T-helper 1 cell (primary cell): Measurements from ENCODE around the gene MUC5AC.

Source experiments
- DNase-seq, 5 donors: peaks; one replicate each; pipeline ENCODE4 v3.0.0-alpha.2; 2012 to 2020

MUC5AC gene

GRCh38 chr11:1228101-1228821 lies 70.5 kb downstream of the MUC5AC start:
- peak in 2 of 5 donors; percentile 2 to 9 for DNase-seq

DNA sequence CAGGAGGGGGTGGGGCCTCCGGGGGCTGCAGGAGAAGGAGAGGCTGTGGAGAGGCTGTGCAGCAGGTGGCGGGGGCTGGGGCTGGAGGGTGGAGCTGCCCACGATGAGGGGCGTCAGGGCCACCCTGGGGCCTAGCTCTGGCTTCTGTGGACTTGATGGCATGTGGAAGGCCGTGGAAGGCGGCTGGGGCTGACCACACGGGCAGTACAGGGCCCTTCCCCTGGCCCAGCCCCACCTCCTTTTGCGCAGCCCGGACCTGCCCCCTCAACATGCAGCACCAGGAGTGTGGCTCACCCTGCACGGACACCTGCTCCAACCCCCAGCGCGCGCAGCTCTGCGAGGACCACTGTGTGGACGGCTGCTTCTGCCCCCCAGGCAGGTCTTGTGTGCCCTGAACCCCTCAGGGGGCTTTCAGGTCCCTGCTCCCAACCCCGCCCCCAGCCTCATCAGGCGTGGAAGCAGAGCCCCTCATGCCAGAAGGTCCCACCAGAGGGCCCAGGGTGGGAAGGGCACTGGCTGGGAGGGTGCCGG lies 71.2 kb downstream of the MUC5AC start:
- peak in 2 of 5 donors; percentile 1 to 9 for DNase-seq

- DNase-seq, result peak in 1 of 5 donors; percentile 9
Observed at GRCh38 chr11:1229471-1230120, 71.8 kb downstream of the MUC5AC start.

GRCh38 chr11:1230121-1230455 lies 72.3 kb downstream of the MUC5AC start:
- peak in 1 of 5 donors; percentile 2 for DNase-seq

DNA sequence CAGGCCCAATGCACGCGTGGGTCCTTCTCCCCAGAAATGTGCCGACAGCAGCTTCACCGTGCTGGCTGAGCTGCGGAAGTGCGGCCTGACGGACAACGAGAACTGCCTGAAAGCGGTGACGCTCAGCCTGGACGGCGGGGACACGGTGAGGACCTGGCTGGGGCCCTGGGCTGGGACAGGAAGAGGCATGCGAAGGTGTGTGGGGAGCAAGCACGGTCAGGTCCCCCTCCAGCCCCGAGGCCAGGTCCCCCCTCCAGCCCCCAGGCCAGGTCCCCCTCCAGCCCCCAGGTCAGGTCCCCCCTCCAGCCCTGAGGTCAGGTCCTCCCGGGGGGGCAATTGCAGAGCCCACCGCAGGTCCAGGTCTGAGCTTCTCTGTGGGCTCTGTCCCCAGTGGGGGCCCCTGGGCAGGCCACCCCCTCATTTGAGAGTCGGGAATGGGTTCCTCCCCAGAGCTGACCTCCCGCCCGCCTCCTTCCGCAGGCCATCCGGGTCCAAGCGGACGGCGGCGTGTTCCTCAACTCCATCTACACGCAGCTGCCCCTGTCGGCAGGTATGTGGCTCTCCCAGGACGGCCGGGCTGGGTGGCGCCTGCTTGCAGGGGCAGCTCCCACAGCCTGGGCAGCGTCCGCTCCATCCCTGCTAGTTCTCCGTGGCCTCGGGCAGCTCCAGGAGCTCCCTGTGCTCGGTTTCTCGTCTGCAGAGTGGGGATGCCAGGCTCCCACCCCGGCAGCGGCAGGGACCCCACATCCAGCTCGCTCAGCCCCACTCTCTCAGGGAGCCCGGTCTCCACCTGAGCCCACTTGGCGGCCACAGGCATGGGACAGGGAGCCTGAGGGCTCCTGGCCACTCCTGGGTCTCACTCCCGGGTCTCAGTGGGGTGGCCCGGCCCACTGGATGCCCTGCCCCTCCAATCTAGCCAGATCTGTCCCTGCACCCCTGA lies 73.0 kb downstream of the MUC5AC start:
- DNase-seq, result peak in 1 of 5 donors; percentile 12

- DNase-seq, result peak in 2 of 5 donors; percentile 1 to 13
Observed at GRCh38 chr11:1231396-1232020, 73.8 kb downstream of the MUC5AC start.

DNA sequence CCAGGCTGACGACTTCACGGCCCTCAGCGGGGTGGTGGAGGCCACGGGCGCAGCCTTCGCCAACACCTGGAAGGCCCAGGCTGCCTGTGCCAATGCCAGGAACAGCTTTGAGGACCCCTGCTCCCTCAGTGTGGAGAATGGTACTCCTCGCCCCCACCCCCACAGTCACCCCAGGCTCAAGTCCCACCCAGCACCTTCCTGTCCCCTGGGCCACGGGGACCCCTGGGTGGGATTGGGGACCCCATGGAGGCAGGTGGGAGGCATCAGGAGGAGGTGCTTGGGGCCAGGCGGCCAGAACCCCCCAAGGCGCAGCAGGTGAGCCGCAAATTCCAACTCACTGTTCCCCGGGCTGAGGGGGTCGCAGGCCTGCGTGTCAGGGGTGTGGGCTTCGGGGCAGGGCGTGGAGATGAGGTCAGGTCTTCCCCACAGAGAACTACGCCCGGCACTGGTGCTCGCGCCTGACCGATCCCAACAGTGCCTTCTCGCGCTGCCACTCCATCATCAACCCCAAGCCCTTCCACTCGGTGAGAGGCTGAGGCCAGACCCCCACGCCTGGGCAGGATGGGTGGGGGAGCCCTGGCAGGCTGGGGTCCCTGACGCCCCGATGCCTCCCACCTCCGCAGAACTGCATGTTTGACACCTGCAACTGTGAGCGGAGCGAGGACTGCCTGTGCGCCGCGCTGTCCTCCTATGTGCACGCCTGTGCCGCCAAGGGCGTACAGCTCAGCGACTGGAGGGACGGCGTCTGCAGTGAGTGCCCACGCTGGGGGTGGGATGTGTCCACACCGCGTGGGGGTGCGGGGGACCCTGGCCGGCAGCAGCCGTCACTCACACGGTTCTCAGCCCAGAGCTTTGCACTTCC lies 74.5 kb downstream of the MUC5AC start:
- DNase-seq, result peak in 2 of 5 donors; percentile 0 to 11

DNA sequence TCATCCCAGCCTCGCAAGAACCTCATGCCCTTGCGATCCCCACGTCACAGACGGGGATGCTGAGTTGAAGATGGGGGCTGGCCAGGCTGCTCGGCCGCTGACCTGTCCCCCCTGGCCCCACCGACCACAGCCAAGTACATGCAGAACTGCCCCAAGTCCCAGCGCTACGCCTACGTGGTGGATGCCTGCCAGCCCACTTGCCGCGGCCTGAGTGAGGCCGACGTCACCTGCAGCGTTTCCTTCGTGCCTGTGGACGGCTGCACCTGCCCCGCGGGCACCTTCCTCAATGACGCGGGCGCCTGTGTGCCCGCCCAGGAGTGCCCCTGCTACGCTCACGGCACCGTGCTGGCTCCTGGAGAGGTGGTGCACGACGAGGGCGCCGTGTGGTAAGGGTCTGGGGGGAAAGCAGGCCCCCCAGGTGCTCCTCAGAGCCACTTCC lies 75.1 kb downstream of the MUC5AC start:
- peak in 1 of 5 donors; percentile 5 for DNase-seq

- peak in 1 of 5 donors; percentile 7 for DNase-seq
Observed at GRCh38 chr11:1233351-1234053, 75.7 kb downstream of the MUC5AC start.

GRCh38 chr11:1234054-1234720 lies 76.4 kb downstream of the MUC5AC start:
- peak in 2 of 5 donors; percentile 1 to 7 for DNase-seq

DNA sequence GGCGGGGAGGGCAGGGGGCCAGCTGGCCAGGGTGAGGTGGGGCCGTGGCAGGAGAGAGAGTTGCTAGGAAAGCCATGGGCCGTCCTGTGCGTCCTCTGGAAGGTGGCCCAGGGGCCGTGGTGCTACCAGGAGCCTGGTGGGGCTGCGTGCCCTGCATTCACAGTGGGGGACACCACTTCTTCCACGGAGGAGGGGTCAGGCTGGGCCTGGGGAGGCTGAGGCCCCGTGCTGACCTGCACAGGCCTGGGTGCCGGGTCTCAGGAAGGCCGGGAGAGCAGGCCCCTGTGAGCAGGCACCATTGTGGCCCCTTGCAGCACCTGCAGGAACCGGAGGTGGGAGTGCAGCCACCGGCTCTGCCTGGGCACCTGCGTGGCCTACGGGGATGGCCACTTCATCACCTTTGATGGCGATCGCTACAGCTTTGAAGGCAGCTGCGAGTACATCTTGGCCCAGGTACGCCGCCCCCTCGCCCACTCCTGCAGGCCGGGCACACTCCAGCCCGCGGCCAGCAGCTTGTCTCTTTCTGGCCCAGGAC lies 77.1 kb downstream of the MUC5AC start:
- peak in 2 of 5 donors; percentile 1 to 6 for DNase-seq

DNA sequence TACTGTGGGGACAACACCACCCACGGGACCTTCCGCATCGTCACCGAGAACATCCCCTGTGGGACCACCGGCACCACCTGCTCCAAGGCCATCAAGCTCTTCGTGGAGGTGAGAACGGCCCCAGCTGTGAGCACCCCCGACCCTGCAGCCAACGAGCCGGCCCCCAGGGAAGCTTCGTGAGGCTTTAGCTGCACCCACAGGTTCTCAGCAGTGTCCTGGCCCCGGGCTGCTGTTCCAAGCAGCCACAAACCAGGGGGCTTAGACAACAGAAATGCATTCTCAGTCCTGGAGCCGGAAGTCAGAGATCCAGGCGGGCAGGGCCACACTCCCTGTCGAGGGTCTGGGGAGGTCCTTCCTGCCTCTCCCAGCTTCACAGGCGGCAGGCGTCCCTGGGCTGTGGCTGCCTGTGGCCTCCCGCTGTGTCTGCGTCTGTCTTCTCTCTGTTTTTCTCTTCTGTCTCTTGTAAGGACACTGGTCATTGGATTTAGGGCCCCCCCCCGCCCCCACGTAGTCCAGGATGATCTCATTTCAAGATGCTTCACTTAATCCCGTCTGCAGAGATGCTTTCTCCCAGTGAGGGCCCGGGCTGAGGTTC lies 77.7 kb downstream of the MUC5AC start:
- peak in 2 of 5 donors; percentile 0 to 7 for DNase-seq

GRCh38 chr11:1235901-1236315 lies 78.2 kb downstream of the MUC5AC start:
- DNase-seq, result no peak

DNA sequence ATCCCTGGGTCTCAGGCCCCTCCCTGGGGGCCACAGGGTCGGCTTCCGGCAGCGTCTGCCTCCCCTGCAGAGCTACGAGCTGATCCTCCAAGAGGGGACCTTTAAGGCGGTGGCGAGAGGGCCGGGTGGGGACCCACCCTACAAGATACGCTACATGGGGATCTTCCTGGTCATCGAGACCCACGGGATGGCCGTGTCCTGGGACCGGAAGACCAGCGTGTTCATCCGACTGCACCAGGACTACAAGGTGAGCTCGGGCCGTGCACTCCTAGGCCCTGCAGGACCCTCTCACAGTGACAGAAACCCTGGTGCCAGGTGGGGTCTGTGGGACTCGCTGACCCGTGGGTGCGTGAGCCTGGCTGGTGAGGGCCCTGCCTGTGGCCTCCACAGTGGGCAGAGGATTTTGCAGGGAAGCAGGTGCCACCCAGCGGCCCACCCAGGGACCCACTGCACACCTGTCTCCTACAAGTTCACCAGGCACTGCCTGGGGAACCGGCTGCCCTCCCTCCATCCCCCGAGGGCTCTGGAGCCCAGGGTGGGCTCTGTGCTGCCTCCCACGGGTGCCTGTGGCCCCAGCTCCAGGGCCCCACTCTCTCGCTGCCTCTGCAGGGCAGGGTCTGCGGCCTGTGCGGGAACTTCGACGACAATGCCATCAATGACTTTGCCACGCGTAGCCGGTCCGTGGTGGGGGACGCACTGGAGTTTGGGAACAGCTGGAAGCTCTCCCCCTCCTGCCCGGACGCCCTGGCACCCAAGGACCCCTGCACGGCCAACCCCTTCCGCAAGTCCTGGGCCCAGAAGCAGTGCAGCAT lies 78.8 kb downstream of the MUC5AC start:
- no peak for DNase-seq

GRCh38 chr11:1237128-1237580 lies 79.4 kb downstream of the MUC5AC start:
- DNase-seq, result no peak

GRCh38 chr11:1237851-1238250 lies 80.1 kb downstream of the MUC5AC start:
- no peak for DNase-seq

DNA sequence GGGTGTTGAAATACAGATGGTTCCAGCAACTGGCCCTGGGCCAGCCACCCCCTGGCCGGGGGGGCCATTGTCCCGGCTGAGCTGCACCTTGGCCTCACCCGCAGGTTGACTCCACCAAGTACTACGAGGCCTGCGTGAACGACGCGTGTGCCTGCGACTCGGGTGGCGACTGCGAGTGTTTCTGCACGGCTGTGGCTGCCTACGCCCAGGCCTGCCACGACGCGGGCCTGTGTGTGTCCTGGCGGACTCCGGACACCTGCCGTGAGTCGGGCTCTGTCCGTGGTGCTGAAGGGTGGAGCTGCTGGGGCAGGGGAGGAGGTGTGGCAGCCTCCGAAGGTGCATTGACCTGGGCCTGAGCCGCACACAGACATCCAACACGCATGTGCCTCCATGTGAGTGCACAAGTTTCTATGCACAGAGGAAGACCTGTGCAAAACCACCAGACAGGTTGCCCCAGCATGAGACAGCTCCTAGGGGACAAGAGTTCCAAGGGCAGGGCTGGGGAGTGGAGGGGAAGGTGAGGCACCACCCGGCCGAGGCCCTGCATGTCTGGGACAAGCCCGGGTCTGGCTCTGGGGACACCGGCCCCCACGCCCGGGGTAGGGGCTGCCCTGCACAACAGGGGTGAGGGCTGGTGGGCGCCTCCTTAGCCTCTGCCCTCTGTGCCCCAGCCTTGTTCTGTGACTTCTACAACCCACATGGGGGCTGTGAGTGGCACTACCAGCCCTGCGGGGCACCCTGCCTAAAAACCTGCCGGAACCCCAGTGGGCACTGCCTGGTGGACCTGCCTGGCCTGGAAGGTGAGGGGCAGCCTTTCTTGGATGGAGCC lies 81.2 kb downstream of the MUC5AC start:
- DNase-seq, result no peak
